Measurements from ENCODE around the gene RALA. TPM values are rescaled to one million over a fixed set of nuclear protein-coding genes. Genes with fewer than 3 reads are reported as not detected.

RALA gene, protein sequence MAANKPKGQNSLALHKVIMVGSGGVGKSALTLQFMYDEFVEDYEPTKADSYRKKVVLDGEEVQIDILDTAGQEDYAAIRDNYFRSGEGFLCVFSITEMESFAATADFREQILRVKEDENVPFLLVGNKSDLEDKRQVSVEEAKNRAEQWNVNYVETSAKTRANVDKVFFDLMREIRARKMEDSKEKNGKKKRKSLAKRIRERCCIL
- total RNA-seq, result 38.8 and 43.4 TPM in 2 replicates

DNA sequence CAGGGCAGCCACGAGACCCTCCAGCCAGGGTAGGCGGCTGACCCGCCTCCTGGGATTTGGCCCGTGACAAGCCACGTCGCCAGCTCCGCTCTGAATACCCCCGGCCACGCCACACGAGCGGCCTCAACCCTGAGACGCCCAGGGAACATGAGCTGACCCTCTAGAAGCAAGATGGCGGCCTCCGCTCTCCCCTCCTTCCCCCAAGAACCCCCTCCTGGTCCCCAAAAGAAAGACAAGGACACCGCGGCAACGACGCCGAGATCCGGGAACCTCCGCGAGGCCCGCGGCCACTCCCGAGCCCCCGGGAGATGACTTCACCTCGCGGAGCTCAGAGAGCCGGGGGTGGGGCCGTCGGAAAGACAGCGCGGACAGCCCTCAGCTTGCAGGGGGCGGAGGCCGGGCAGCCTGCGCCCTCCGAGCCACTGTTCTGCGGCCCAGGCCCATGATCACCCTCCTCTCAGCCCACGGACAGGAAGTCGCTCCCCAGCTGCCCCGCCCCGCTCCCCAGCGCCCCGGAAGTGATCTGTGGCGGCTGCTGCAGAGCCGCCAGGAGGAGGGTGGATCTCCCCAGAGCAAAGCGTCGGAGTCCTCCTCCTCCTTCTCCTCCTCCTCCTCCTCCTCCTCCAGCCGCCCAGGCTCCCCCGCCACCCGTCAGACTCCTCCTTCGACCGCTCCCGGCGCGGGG lies at the start of gene RALA:
Gene RALA, plus strand, starts transcription at position 526 of the 685 bp plus-strand sequence. CDS start 63,096 bp downstream, outside the sequence.
- H3K27me3 Mint-ChIP-seq (ENCODE audit: insufficient read depth), result peaks cover 7% of the 10 kb centered on the region
- no peaks in the 10 kb centered on the region for H3K9me3 Mint-ChIP-seq
- DNase-seq (ENCODE audit: low spot score), result peak; percentile 87
- intact Hi-C loops (cut with micrococcal nuclease), result loop anchor here (1.0 to 2.0 kb wide), 7 partner anchors 14 to 714 kb away; partner anchors contain the start of genes MPLKIP and VPS41
- H3K36me3 Mint-ChIP-seq (ENCODE audit: low read depth), result peaks cover 18% of the 10 kb centered on the region
- H3K27ac Mint-ChIP-seq, result peak within 1 kb of the TSS; percentile 97
- H3K4me3 Mint-ChIP-seq, result peak within 1 kb of the TSS; percentile 95
- peaks cover 52% of the 10 kb centered on the region for H3K4me1 Mint-ChIP-seq (ENCODE audit: low read depth)

GRCh38 chr7:39574673-39575349 lies 48.6 kb upstream of the RALA start:
- intact Hi-C loops (cut with micrococcal nuclease), result no loop called here
- Mint-ChIP-seq H3K36me3 (ENCODE audit: low read depth) (peaks cover 21% of the 10 kb centered on the region), H3K27me3 (ENCODE audit: insufficient read depth) (no peaks in the 10 kb centered on the region), H3K4me1 (ENCODE audit: low read depth) (no peaks in the 10 kb centered on the region), H3K4me3 (no peak overlapping the region), H3K27ac (no peak overlapping the region), H3K9me3 (no peaks in the 10 kb centered on the region)
- no peak for DNase-seq (ENCODE audit: low spot score)

GRCh38 chr7:39577229-39577874 lies 46.0 kb upstream of the RALA start:
- H3K27me3 Mint-ChIP-seq (ENCODE audit: insufficient read depth), result no peaks in the 10 kb centered on the region
- DNase-seq (ENCODE audit: low spot score), result no peak
- intact Hi-C loops (cut with micrococcal nuclease), result no loop called here
- H3K4me3 Mint-ChIP-seq, result no peak overlapping the region
- peaks cover 7% of the 10 kb centered on the region for H3K36me3 Mint-ChIP-seq (ENCODE audit: low read depth)
- H3K27ac Mint-ChIP-seq, result no peak overlapping the region
- H3K4me1 Mint-ChIP-seq (ENCODE audit: low read depth), result peaks cover 10% of the 10 kb centered on the region
- no peaks in the 10 kb centered on the region for H3K9me3 Mint-ChIP-seq

DNA sequence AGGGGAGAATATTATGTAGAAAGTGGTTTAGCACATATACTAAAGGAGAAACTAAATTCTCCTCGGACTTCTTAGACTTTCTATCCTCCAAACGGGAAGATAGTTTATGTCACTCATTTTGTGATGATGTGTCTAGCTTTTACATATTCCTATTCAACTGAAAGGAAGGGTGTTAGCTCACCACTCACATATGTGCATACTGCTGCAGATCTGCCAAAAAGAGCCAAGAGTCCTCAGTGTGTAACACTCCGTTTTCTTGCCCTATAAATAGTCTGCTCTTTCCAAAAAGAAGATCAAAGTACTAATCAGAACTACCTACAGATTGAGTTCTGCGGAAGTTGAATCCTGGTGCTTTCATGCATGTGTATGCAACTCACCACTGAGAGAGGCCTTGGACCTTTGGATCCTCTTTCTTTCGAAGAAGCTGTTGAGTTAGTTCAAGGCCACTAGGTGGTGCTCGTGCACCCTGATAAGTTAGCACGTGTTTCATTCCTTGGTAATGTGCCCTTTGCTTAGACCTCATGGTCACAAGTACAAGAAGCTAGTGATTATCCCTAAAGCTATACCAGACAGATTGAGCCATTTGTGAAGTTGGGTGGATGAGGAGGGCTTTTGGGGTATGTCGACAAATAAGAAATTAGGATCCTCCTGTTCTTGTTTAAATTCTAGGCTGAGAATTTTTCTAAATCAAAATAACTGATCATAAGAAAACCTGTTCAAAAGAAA lies 43.1 kb upstream of the RALA start:
- no peaks in the 10 kb centered on the region for H3K9me3 Mint-ChIP-seq
- peaks cover 10% of the 10 kb centered on the region for H3K4me1 Mint-ChIP-seq (ENCODE audit: low read depth)
- intact Hi-C loops (cut with micrococcal nuclease), result loop anchor here (1.0 to 10.0 kb wide), 9 partner anchors 9 to 554 kb away; partner anchors contain the start of genes MPLKIP, RALA, SUGCT and YAE1
- H3K4me3 Mint-ChIP-seq, result no peak overlapping the region
- H3K27me3 Mint-ChIP-seq (ENCODE audit: insufficient read depth), result no peaks in the 10 kb centered on the region
- peak overlapping the region; percentile 64 for H3K27ac Mint-ChIP-seq
- H3K36me3 Mint-ChIP-seq (ENCODE audit: low read depth), result no peaks in the 10 kb centered on the region
- DNase-seq (ENCODE audit: low spot score), result peak; percentile 63

GRCh38 chr7:39582536-39582935 lies 40.8 kb upstream of the RALA start:
- Mint-ChIP-seq H3K27me3 (ENCODE audit: insufficient read depth) (no peaks in the 10 kb centered on the region), H3K36me3 (ENCODE audit: low read depth) (no peaks in the 10 kb centered on the region), H3K9me3 (no peaks in the 10 kb centered on the region), H3K4me1 (ENCODE audit: low read depth) (peaks cover 20% of the 10 kb centered on the region), H3K4me3 (no peak overlapping the region), H3K27ac (no peak overlapping the region)
- intact Hi-C loops (cut with micrococcal nuclease), result loop anchor here (5.0 to 10.0 kb wide), 2 partner anchors 210 to 252 kb away; no protein-coding TSS in a partner anchor
- no peak for DNase-seq (ENCODE audit: low spot score)

DNA sequence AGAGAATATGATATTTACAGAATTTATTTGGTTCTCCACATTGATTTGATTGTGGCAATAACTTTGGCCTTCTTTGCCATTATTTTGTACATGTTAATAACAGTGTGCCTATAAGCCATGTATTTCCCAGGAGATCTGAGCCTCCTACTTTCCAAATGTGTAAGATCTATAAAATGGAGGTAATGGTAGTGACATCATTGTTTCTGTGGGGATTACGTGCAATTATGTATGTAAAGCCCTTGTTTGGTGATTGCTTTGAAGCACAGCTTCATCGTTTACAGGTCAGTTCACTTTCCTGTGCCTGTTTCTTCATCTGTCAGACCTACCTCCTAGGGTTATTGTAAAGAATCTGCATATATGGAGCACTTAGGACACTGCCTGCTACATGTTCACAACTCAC lies 39.8 kb upstream of the RALA start:
- H3K9me3 Mint-ChIP-seq, result no peaks in the 10 kb centered on the region

DNA sequence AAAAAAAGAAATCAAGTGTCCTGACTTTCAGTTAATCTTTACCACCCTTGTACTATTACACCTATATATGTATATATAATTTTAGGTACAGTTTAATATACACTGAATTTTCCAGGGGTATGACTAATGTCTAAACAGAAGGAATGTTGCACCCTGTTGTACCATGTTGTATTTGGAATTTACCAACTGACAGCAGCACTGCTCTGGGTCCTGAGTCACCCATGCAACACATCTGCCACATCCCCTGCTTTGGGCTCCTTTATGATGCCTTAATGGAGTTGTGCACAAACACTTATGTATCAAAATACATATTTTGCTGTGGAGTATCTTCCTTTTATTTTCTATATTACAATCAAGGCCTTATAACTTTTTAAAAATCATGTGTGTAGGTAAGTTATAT lies 36.0 kb upstream of the RALA start:
- no peak for DNase-seq (ENCODE audit: low spot score)
- Mint-ChIP-seq H3K4me3 (no peak overlapping the region), H3K36me3 (ENCODE audit: low read depth) (peaks cover 5% of the 10 kb centered on the region), H3K4me1 (ENCODE audit: low read depth) (peaks cover 53% of the 10 kb centered on the region), H3K27ac (no peak overlapping the region), H3K9me3 (peaks cover 4% of the 10 kb centered on the region), H3K27me3 (ENCODE audit: insufficient read depth) (no peaks in the 10 kb centered on the region)
- intact Hi-C loops (cut with micrococcal nuclease), result loop anchor here (10.0 kb wide), 1 partner anchor 247 kb away; no protein-coding TSS in a partner anchor

More for the DNA sequence above, 39.8 kb upstream of the RALA start:
- no peak overlapping the region for H3K27ac Mint-ChIP-seq
- no peak for DNase-seq (ENCODE audit: low spot score)
- H3K27me3 Mint-ChIP-seq (ENCODE audit: insufficient read depth), result no peaks in the 10 kb centered on the region
- peaks cover 29% of the 10 kb centered on the region for H3K4me1 Mint-ChIP-seq (ENCODE audit: low read depth)
- no peak overlapping the region for H3K4me3 Mint-ChIP-seq
- intact Hi-C loops (cut with micrococcal nuclease), result loop anchor here (5.0 to 10.0 kb wide), 2 partner anchors 209 to 251 kb away; no protein-coding TSS in a partner anchor
- H3K36me3 Mint-ChIP-seq (ENCODE audit: low read depth), result no peaks in the 10 kb centered on the region

- peaks cover 60% of the 10 kb centered on the region for H3K4me1 Mint-ChIP-seq (ENCODE audit: low read depth)
- peaks cover 4% of the 10 kb centered on the region for H3K9me3 Mint-ChIP-seq
- H3K36me3 Mint-ChIP-seq (ENCODE audit: low read depth), result peaks cover 7% of the 10 kb centered on the region
- no peak overlapping the region for H3K4me3 Mint-ChIP-seq
- H3K27ac Mint-ChIP-seq, result no peak overlapping the region
- H3K27me3 Mint-ChIP-seq (ENCODE audit: insufficient read depth), result no peaks in the 10 kb centered on the region
- DNase-seq (ENCODE audit: low spot score), result no peak
- intact Hi-C loops (cut with micrococcal nuclease), result loop anchor here (2.0 to 10.0 kb wide), 2 partner anchors 246 to 360 kb away; no protein-coding TSS in a partner anchor
These were observed 35.0 kb upstream of the RALA start for GRCh38 chr7:39588416-39588815.

- peaks cover 7% of the 10 kb centered on the region for H3K36me3 Mint-ChIP-seq (ENCODE audit: low read depth)
- H3K27me3 Mint-ChIP-seq (ENCODE audit: insufficient read depth), result no peaks in the 10 kb centered on the region
- peak; percentile 77 for DNase-seq (ENCODE audit: low spot score)
- H3K4me3 Mint-ChIP-seq, result peak overlapping the region; percentile 63
- peaks cover 69% of the 10 kb centered on the region for H3K4me1 Mint-ChIP-seq (ENCODE audit: low read depth)
- intact Hi-C loops (cut with micrococcal nuclease), result loop anchor here (1.0 to 10.0 kb wide), 7 partner anchors 9 to 359 kb away; partner anchors contain the start of genes RALA and YAE1
- peaks cover 13% of the 10 kb centered on the region for H3K9me3 Mint-ChIP-seq
- peak overlapping the region; percentile 80 for H3K27ac Mint-ChIP-seq
These were observed 33.9 kb upstream of the RALA start for GRCh38 chr7:39589323-39590111.

DNA sequence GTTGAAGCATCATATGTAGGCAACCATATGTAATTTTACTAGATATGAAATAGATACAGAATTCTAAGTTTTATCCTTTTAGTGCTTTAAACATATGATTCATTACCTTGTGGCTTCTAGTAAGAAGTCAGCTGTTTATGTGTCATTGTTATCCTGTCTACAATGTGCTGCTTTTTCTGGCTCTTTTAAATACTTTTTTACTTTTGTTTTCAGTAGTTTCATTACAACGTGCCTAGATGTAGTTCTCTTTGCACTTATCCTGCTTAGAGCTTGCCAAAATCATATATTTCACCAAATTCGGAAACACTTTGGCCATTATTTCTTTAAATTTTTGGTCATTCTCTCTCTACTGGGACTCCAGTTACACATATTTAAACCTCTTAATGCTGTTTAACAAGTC lies 30.8 kb upstream of the RALA start:
- Mint-ChIP-seq H3K27ac (peak overlapping the region; percentile 85), H3K27me3 (ENCODE audit: insufficient read depth) (no peaks in the 10 kb centered on the region), H3K4me1 (ENCODE audit: low read depth) (peaks cover 59% of the 10 kb centered on the region), H3K36me3 (ENCODE audit: low read depth) (peaks cover 8% of the 10 kb centered on the region), H3K4me3 (peak overlapping the region; percentile 41), H3K9me3 (peaks cover 13% of the 10 kb centered on the region)
- DNase-seq (ENCODE audit: low spot score), result no peak
- intact Hi-C loops (cut with micrococcal nuclease), result loop anchor here (2.0 to 5.0 kb wide), 2 partner anchors 16 to 100 kb away; no protein-coding TSS in a partner anchor

GRCh38 chr7:39594988-39595620 lies 28.3 kb upstream of the RALA start:
- peaks cover 39% of the 10 kb centered on the region for H3K4me1 Mint-ChIP-seq (ENCODE audit: low read depth)

More at GRCh38 chr7:39594988-39595620, 28.3 kb upstream of the RALA start:
- no peak overlapping the region for H3K27ac Mint-ChIP-seq
- H3K4me3 Mint-ChIP-seq, result no peak overlapping the region
- DNase-seq (ENCODE audit: low spot score), result no peak
- H3K36me3 Mint-ChIP-seq (ENCODE audit: low read depth), result peaks cover 8% of the 10 kb centered on the region
- H3K27me3 Mint-ChIP-seq (ENCODE audit: insufficient read depth), result no peaks in the 10 kb centered on the region
- intact Hi-C loops (cut with micrococcal nuclease), result loop anchor here (5.0 kb wide), 1 partner anchor 97 kb away; no protein-coding TSS in a partner anchor
- peaks cover 13% of the 10 kb centered on the region for H3K9me3 Mint-ChIP-seq
